Gastrocnemius medialis (tissue), 4 donors: Measurements from ENCODE around the gene EPO.

Experiments used
- POLR2A ChIP-seq, 2 donors: fragments of 450-650 bp; IDR thresholded peaks; one replicate each; pipeline ENCODE4 v1.6.1; 2017; ENCODE audit warnings: antibody characterized with exemption in 2 of 2, mild to moderate bottlenecking in 2 of 2, moderate library complexity in 2 of 2
- TF ChIP-seq, protein P1 (sequence below), 5 experiments: fragments of 450-650 bp in 3 of 5; fragments of 200-600 bp in 2 of 5; sonication (generic) in 2 of 5; IDR thresholded peaks in 4 of 5; conservative IDR thresholded peaks in 1 of 5; 1 replicate in 4 of 5; 2 replicates in 1 of 5; pipeline ENCODE4 v1.5.1; 2016 to 2019; ENCODE audit warnings: antibody characterized with exemption in 5 of 5, mild to moderate bottlenecking in 3 of 5, moderate library complexity in 3 of 5

DNA sequence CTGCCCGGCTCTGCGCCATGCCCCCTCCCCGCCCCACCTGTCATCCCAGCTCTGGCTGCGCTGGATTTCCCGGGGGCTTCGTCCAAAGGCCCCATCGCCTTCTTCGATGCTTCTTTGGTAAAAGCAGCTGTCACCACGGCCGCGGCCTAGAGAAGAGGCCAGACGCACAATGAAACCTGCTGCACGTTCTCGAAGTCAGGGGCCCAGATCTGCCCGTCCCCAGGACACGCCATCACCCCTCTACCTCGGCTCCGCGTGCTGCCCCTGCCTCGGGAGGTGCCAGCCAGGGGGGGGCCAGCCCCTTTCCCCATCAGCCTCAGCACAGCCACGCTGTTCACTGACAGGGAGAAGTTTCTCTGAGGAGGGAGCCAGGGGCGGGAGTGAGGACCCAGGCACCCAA is 33.0 kb upstream of the EPO start:
- TF ChIP-seq, protein P1, sequence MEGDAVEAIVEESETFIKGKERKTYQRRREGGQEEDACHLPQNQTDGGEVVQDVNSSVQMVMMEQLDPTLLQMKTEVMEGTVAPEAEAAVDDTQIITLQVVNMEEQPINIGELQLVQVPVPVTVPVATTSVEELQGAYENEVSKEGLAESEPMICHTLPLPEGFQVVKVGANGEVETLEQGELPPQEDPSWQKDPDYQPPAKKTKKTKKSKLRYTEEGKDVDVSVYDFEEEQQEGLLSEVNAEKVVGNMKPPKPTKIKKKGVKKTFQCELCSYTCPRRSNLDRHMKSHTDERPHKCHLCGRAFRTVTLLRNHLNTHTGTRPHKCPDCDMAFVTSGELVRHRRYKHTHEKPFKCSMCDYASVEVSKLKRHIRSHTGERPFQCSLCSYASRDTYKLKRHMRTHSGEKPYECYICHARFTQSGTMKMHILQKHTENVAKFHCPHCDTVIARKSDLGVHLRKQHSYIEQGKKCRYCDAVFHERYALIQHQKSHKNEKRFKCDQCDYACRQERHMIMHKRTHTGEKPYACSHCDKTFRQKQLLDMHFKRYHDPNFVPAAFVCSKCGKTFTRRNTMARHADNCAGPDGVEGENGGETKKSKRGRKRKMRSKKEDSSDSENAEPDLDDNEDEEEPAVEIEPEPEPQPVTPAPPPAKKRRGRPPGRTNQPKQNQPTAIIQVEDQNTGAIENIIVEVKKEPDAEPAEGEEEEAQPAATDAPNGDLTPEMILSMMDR (IDR thresholded peaks at IDR 0.05 in 4 of 5, conservative IDR thresholded peaks at IDR 0.05 in 1 of 5), result no peak
- TF ChIP-seq POLR2A (IDR thresholded peaks at IDR 0.05), result no peak
